Measurements from ENCODE around the gene MORC2.

DNA sequence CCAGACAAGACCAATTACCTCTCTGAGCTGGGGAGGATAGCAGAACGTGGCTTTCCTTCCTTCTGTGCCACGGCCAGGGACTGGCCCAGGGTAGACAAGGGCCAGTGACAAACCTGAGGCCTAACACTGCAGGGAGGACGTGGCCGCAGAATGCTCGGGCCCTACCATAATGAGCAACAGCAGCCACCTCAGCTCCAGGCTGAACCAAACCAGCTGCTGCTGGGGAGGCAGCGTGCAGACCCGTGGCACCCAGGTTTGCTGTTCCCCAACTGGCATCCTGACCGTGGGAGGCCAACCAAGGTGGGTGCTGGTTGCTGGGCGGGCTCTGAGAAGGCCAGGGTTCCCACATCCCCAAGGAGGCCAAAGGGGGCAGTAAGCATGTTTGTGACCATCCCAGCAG, 83.0 kb downstream of the MORC2 start:
- TF ChIP-seq, protein P1, sequence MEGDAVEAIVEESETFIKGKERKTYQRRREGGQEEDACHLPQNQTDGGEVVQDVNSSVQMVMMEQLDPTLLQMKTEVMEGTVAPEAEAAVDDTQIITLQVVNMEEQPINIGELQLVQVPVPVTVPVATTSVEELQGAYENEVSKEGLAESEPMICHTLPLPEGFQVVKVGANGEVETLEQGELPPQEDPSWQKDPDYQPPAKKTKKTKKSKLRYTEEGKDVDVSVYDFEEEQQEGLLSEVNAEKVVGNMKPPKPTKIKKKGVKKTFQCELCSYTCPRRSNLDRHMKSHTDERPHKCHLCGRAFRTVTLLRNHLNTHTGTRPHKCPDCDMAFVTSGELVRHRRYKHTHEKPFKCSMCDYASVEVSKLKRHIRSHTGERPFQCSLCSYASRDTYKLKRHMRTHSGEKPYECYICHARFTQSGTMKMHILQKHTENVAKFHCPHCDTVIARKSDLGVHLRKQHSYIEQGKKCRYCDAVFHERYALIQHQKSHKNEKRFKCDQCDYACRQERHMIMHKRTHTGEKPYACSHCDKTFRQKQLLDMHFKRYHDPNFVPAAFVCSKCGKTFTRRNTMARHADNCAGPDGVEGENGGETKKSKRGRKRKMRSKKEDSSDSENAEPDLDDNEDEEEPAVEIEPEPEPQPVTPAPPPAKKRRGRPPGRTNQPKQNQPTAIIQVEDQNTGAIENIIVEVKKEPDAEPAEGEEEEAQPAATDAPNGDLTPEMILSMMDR (IDR thresholded peaks at IDR 0.05 in 2 of 3, conservative IDR thresholded peaks at IDR 0.05 in 1 of 3; ENCODE audit: insufficient read depth in 2 of 3, low read depth in 1 of 3, low read length in 3 of 3), result no peak
- TF ChIP-seq, protein P2, sequence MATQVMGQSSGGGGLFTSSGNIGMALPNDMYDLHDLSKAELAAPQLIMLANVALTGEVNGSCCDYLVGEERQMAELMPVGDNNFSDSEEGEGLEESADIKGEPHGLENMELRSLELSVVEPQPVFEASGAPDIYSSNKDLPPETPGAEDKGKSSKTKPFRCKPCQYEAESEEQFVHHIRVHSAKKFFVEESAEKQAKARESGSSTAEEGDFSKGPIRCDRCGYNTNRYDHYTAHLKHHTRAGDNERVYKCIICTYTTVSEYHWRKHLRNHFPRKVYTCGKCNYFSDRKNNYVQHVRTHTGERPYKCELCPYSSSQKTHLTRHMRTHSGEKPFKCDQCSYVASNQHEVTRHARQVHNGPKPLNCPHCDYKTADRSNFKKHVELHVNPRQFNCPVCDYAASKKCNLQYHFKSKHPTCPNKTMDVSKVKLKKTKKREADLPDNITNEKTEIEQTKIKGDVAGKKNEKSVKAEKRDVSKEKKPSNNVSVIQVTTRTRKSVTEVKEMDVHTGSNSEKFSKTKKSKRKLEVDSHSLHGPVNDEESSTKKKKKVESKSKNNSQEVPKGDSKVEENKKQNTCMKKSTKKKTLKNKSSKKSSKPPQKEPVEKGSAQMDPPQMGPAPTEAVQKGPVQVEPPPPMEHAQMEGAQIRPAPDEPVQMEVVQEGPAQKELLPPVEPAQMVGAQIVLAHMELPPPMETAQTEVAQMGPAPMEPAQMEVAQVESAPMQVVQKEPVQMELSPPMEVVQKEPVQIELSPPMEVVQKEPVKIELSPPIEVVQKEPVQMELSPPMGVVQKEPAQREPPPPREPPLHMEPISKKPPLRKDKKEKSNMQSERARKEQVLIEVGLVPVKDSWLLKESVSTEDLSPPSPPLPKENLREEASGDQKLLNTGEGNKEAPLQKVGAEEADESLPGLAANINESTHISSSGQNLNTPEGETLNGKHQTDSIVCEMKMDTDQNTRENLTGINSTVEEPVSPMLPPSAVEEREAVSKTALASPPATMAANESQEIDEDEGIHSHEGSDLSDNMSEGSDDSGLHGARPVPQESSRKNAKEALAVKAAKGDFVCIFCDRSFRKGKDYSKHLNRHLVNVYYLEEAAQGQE (IDR thresholded peaks at IDR 0.05; ENCODE audit: borderline replicate concordance), result no peak
- TF ChIP-seq, protein P2 (CRISPR knock-in tag; IDR thresholded peaks at IDR 0.05; ENCODE audit: low read depth), result no peak
- no peak for TF ChIP-seq YY1 (IDR thresholded peaks at IDR 0.05; ENCODE audit: borderline replicate concordance in 1 of 3, control insufficient read depth in 1 of 3, extremely low read depth in 1 of 3, insufficient read depth in 3 of 3, insufficient read length in 1 of 3, insufficient replicate concordance in 2 of 3, low read depth in 1 of 3, low read length in 2 of 3)
- TF ChIP-seq POLR2A (conservative IDR thresholded peaks at IDR 0.05), result no peak

All from K562 (cell line).